HEK293 (cell line): ENCODE data around the gene ISYNA1.

Source experiments
- BCL11B ChIP-seq: fragments of 450-650 bp; formaldehyde crosslinking; IDR thresholded peaks from 2 replicates; pipeline ENCODE4 v1.5.1; 2016; ENCODE audit warnings: low read depth, missing biosample characterization, missing genetic modification characterization
- GLIS2 ChIP-seq: fragments of 450-650 bp; formaldehyde crosslinking; IDR thresholded peaks from 2 replicates; pipeline ENCODE4 v1.5.1; 2016; ENCODE audit warnings: missing biosample characterization, missing genetic modification characterization
- MYNN ChIP-seq: fragments of 450-650 bp; formaldehyde crosslinking; IDR thresholded peaks from 2 replicates; pipeline ENCODE4 v1.5.1; 2016; ENCODE audit warnings: missing biosample characterization, missing genetic modification characterization, borderline replicate concordance
- PBX3 ChIP-seq: sonication (generic); formaldehyde crosslinking; IDR thresholded peaks from 2 replicates; pipeline ENCODE4 v1.8.1; 2022; ENCODE audit warnings: mild to moderate bottlenecking, moderate library complexity, missing genetic modification reagents
- PRDM6 ChIP-seq: fragments of 450-650 bp; formaldehyde crosslinking; IDR thresholded peaks from 2 replicates; pipeline ENCODE4 v1.5.1; 2017; ENCODE audit warnings: missing biosample characterization, missing genetic modification characterization
- REPIN1 ChIP-seq: fragments of 450-650 bp; formaldehyde crosslinking; IDR thresholded peaks from 2 replicates; pipeline ENCODE4 v1.5.1; 2017; ENCODE audit warnings: missing biosample characterization, missing genetic modification characterization, low read depth
- SALL2 ChIP-seq: fragments of 450-650 bp; formaldehyde crosslinking; IDR thresholded peaks from 2 replicates; pipeline ENCODE4 v1.5.0; 2017; ENCODE audit warnings: missing biosample characterization, mild to moderate bottlenecking, missing genetic modification characterization, borderline replicate concordance
- TRIM28 ChIP-seq: IDR thresholded peaks from 2 replicates; pipeline ENCODE4 v1.6.1; 2011; ENCODE audit warnings: low read length, control low read depth, borderline replicate concordance
- YY1 ChIP-seq: fragments of 450-650 bp; formaldehyde crosslinking; IDR thresholded peaks from 2 replicates; pipeline ENCODE4 v1.5.1; 2018; ENCODE audit warnings: missing biosample characterization, missing genetic modification characterization
- YY2 ChIP-seq: fragments of 450-650 bp; formaldehyde crosslinking; IDR thresholded peaks from 2 replicates; pipeline ENCODE4 v1.5.1; 2016; ENCODE audit warnings: missing biosample characterization, missing genetic modification characterization
- ZBTB20 ChIP-seq: fragments of 450-650 bp; formaldehyde crosslinking; IDR thresholded peaks from 2 replicates; pipeline ENCODE4 v1.5.1; 2016; ENCODE audit warnings: missing biosample characterization, missing genetic modification characterization
- ZBTB49 ChIP-seq: fragments of 450-650 bp; formaldehyde crosslinking; IDR thresholded peaks from 2 replicates; pipeline ENCODE4 v1.5.1; 2016; ENCODE audit warnings: missing biosample characterization, missing genetic modification characterization, low read depth
- ZNF114 ChIP-seq: fragments of 450-650 bp; formaldehyde crosslinking; IDR thresholded peaks from 2 replicates; pipeline ENCODE4 v1.5.0; 2017; ENCODE audit warnings: missing biosample characterization, missing genetic modification characterization
- ZNF138 ChIP-seq: fragments of 450-650 bp; formaldehyde crosslinking; IDR thresholded peaks from 2 replicates; pipeline ENCODE4 v1.5.1; 2016; ENCODE audit warnings: missing biosample characterization, missing genetic modification characterization, borderline replicate concordance
- ZNF175 ChIP-seq: fragments of 450-650 bp; formaldehyde crosslinking; IDR thresholded peaks from 2 replicates; pipeline ENCODE4 v1.5.1; 2016; ENCODE audit warnings: missing biosample characterization, missing genetic modification characterization
- ZNF2 ChIP-seq: fragments of 450-650 bp; formaldehyde crosslinking; IDR thresholded peaks from 2 replicates; pipeline ENCODE4 v1.5.1; 2016; ENCODE audit warnings: missing biosample characterization, missing genetic modification characterization
- ZNF335 ChIP-seq: fragments of 450-650 bp; formaldehyde crosslinking; conservative IDR thresholded peaks from 2 replicates; pipeline ENCODE4 v1.5.1; 2016; ENCODE audit warnings: missing biosample characterization, missing genetic modification characterization
- ZNF354C ChIP-seq: fragments of 450-650 bp; formaldehyde crosslinking; IDR thresholded peaks from 2 replicates; pipeline ENCODE4 v1.5.1; 2016; ENCODE audit warnings: missing biosample characterization, missing genetic modification characterization, low read depth, borderline replicate concordance
- ZNF623 ChIP-seq: fragments of 450-650 bp; formaldehyde crosslinking; IDR thresholded peaks from 2 replicates; pipeline ENCODE4 v1.5.1; 2016; ENCODE audit warnings: missing biosample characterization, missing genetic modification characterization
- ZNF677 ChIP-seq: fragments of 450-650 bp; IDR thresholded peaks from 2 replicates; pipeline ENCODE4 v1.5.0; 2018; ENCODE audit warnings: missing biosample characterization, mild to moderate bottlenecking, missing genetic modification characterization, moderate library complexity
- ZSCAN30 ChIP-seq: fragments of 450-650 bp; IDR thresholded peaks from 2 replicates; pipeline ENCODE4 v1.5.1; 2018; ENCODE audit warnings: missing biosample characterization, mild to moderate bottlenecking, missing genetic modification characterization, moderate library complexity
- ZXDB ChIP-seq: fragments of 450-650 bp; formaldehyde crosslinking; IDR thresholded peaks from 2 replicates; pipeline ENCODE4 v1.5.1; 2016; ENCODE audit warnings: missing biosample characterization, missing genetic modification characterization
- TF ChIP-seq, protein P1 (sequence below): fragments of 450-650 bp; formaldehyde crosslinking; IDR thresholded peaks from 2 replicates; pipeline ENCODE4 v1.5.1; 2016; ENCODE audit warnings: missing biosample characterization, missing genetic modification characterization
- TF ChIP-seq, protein P2 (sequence below): fragments of 450-650 bp; formaldehyde crosslinking; IDR thresholded peaks from 2 replicates; pipeline ENCODE4 v1.5.1; 2016; ENCODE audit warnings: missing biosample characterization, missing genetic modification characterization, borderline replicate concordance
- TF ChIP-seq, protein P3 (sequence below): fragments of 450-650 bp; formaldehyde crosslinking; IDR thresholded peaks from 2 replicates; pipeline ENCODE4 v1.5.1; 2017; ENCODE audit warnings: missing biosample characterization, missing genetic modification characterization

Gene ISYNA1

GRCh38 chr19:18428787-18429674 is 8.9 kb downstream of the ISYNA1 start (continued):
- TF ChIP-seq PRDM6 (tag by site-specific recombination) (no peak), REPIN1 (no peak), ZNF677 (no peak), ZXDB (tag by site-specific recombination) (peak; percentile 53; the same call in 1 of the 2 replicates), MYNN (tag by site-specific recombination) (peak; percentile 98), ZNF175 (tag by site-specific recombination) (no peak), YY2 (no peak), ZSCAN30 (0 out of 2 replicates have a peak, but pooled peaks have one; percentile 57), ZNF138 (no peak), ZNF2 (tag by site-specific recombination) (no peak), SALL2 (tag by site-specific recombination) (no peak), ZNF335 (tag by site-specific recombination) (peak; percentile 76), BCL11B (tag by site-specific recombination) (0 out of 2 replicates have a peak, but pooled peaks have one; percentile 48), PBX3 (CRISPR knock-in tag) (no peak; the same call in none of the 2 replicates), ZNF623 (tag by site-specific recombination) (peak; percentile 36), YY1 (tag by site-specific recombination) (no peak), ZBTB20 (peak; percentile 52; the same call in 1 of the 2 replicates), ZNF114 (tag by site-specific recombination) (no peak), GLIS2 (peak; percentile 64), ZNF354C (tag by site-specific recombination) (no peak), TRIM28 (no peak), ZBTB49 (tag by site-specific recombination) (no peak)
- TF ChIP-seq, protein P1, sequence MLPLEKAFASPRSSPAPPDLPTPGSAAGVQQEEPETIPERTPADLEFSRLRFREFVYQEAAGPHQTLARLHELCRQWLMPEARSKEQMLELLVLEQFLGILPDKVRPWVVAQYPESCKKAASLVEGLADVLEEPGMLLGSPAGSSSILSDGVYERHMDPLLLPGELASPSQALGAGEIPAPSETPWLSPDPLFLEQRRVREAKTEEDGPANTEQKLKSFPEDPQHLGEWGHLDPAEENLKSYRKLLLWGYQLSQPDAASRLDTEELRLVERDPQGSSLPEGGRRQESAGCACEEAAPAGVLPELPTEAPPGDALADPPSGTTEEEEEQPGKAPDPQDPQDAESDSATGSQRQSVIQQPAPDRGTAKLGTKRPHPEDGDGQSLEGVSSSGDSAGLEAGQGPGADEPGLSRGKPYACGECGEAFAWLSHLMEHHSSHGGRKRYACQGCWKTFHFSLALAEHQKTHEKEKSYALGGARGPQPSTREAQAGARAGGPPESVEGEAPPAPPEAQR (tag by site-specific recombination), result no peak
- TF ChIP-seq, protein P2, sequence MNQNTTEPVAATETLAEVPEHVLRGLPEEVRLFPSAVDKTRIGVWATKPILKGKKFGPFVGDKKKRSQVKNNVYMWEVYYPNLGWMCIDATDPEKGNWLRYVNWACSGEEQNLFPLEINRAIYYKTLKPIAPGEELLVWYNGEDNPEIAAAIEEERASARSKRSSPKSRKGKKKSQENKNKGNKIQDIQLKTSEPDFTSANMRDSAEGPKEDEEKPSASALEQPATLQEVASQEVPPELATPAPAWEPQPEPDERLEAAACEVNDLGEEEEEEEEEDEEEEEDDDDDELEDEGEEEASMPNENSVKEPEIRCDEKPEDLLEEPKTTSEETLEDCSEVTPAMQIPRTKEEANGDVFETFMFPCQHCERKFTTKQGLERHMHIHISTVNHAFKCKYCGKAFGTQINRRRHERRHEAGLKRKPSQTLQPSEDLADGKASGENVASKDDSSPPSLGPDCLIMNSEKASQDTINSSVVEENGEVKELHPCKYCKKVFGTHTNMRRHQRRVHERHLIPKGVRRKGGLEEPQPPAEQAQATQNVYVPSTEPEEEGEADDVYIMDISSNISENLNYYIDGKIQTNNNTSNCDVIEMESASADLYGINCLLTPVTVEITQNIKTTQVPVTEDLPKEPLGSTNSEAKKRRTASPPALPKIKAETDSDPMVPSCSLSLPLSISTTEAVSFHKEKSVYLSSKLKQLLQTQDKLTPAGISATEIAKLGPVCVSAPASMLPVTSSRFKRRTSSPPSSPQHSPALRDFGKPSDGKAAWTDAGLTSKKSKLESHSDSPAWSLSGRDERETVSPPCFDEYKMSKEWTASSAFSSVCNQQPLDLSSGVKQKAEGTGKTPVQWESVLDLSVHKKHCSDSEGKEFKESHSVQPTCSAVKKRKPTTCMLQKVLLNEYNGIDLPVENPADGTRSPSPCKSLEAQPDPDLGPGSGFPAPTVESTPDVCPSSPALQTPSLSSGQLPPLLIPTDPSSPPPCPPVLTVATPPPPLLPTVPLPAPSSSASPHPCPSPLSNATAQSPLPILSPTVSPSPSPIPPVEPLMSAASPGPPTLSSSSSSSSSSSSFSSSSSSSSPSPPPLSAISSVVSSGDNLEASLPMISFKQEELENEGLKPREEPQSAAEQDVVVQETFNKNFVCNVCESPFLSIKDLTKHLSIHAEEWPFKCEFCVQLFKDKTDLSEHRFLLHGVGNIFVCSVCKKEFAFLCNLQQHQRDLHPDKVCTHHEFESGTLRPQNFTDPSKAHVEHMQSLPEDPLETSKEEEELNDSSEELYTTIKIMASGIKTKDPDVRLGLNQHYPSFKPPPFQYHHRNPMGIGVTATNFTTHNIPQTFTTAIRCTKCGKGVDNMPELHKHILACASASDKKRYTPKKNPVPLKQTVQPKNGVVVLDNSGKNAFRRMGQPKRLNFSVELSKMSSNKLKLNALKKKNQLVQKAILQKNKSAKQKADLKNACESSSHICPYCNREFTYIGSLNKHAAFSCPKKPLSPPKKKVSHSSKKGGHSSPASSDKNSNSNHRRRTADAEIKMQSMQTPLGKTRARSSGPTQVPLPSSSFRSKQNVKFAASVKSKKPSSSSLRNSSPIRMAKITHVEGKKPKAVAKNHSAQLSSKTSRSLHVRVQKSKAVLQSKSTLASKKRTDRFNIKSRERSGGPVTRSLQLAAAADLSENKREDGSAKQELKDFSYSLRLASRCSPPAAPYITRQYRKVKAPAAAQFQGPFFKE, result no peak
- TF ChIP-seq, protein P3, sequence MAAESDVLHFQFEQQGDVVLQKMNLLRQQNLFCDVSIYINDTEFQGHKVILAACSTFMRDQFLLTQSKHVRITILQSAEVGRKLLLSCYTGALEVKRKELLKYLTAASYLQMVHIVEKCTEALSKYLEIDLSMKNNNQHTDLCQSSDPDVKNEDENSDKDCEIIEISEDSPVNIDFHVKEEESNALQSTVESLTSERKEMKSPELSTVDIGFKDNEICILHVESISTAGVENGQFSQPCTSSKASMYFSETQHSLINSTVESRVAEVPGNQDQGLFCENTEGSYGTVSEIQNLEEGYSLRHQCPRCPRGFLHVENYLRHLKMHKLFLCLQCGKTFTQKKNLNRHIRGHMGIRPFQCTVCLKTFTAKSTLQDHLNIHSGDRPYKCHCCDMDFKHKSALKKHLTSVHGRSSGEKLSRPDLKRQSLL (tag by site-specific recombination), result peak; percentile 40
